ENCODE results near the gene MORN4. TPM values are rescaled to one million over a fixed set of nuclear protein-coding genes. Genes with fewer than 3 reads are reported as not detected.

MORN4 gene
- total RNA-seq, 1 donor = 10.1 TPM

GRCh38 chr10:97573672-97574071 lies 59.6 kb downstream of the MORN4 start:
- no peak for TF ChIP-seq CTCF (IDR thresholded peaks at IDR 0.05; ENCODE audit: insufficient read depth, low read length)
- no peak for DNase-seq (ENCODE audit: low read depth)
- no peak overlapping the region for H3K4me3 ChIP-seq (ENCODE audit: low read depth, low read length)

GRCh38 chr10:97573021-97573420 lies 60.3 kb downstream of the MORN4 start:
- no peak overlapping the region for H3K4me3 ChIP-seq (ENCODE audit: low read depth, low read length)
- no peak for DNase-seq (ENCODE audit: low read depth)
- no peak for TF ChIP-seq CTCF (IDR thresholded peaks at IDR 0.05; ENCODE audit: insufficient read depth, low read length)

- H3K4me3 ChIP-seq (ENCODE audit: low read depth, low read length) = no peak within 1 kb of the TSS
- DNase-seq (ENCODE audit: low read depth) = peak; percentile 83
- TF ChIP-seq CTCF (IDR thresholded peaks at IDR 0.05; ENCODE audit: insufficient read depth, low read length) = peak; percentile 95
Observed at GRCh38 chr10:97572214-97572989, 60.9 kb downstream of the MORN4 start, which contains the start of gene ANKRD2. Gene ANKRD2 (plus strand): TSS chr10:97572779. CDS start chr10:97572789, 10 bp downstream.

- no peak for DNase-seq (ENCODE audit: low read depth)
- no peak for TF ChIP-seq CTCF (IDR thresholded peaks at IDR 0.05; ENCODE audit: insufficient read depth, low read length)
- no peak overlapping the region for H3K4me3 ChIP-seq (ENCODE audit: low read depth, low read length)
Observed at GRCh38 chr10:97571622-97572021, 61.7 kb downstream of the MORN4 start.

- no peak for TF ChIP-seq CTCF (IDR thresholded peaks at IDR 0.05; ENCODE audit: insufficient read depth, low read length)
- H3K4me3 ChIP-seq (ENCODE audit: low read depth, low read length) = no peak overlapping the region
- DNase-seq (ENCODE audit: low read depth) = no peak
Observed at GRCh38 chr10:97570789-97571471, 62.4 kb downstream of the MORN4 start.

GRCh38 chr10:97570146-97570788 lies 63.0 kb downstream of the MORN4 start:
- TF ChIP-seq CTCF (IDR thresholded peaks at IDR 0.05; ENCODE audit: insufficient read depth, low read length) = no peak
- no peak for DNase-seq (ENCODE audit: low read depth)
- no peak overlapping the region for H3K4me3 ChIP-seq (ENCODE audit: low read depth, low read length)
